K562 (cell line): ENCODE measurements around the gene VPS35. TPM values are rescaled to one million over a fixed set of nuclear protein-coding genes. Genes with fewer than 3 reads are reported as not detected.

Experiments used
- ATAC-seq: fragments of 200-7000 bp; cut with Tn5 transposase; 3 replicates; pipeline ENCODE4 v1.9.1; 2020; ENCODE audit warnings: moderate library complexity
- Bru-seq: library from RNA; stranded (reverse); fragments of 400-500 nt; gene quantifications from one replicate; lab custom pipeline; 2021; lab: Mats Ljungman, UMichigan
- BruChase-seq, 2 experiments: library from RNA; stranded (reverse); fragments of 400-500 nt; gene quantifications; one replicate each; lab custom pipeline; 2021; lab: Mats Ljungman, UMichigan
- BruUV-seq: library from RNA; stranded (reverse); fragments of 400-500 nt; replicated peaks from 2 replicates; lab custom pipeline; 2021; lab: Mats Ljungman, UMichigan
- CTCF ChIA-PET: fragments of 300-600 bp; formaldehyde crosslinking; extraction: SDS; loops from one replicate; lab custom pipeline; 2021; ENCODE audit warnings: low intra/inter-chr PET ratio; lab: Yijun Ruan, JAX
- POLR2A ChIA-PET: fragments of 300-600, 350-650 bp; sonication (Branson Sonifier 250); formaldehyde crosslinking; extraction: SDS; loops from one replicate; lab custom pipeline; 2021; ENCODE audit warnings: antibody characterized with exemption, inconsistent platforms; lab: Yijun Ruan, JAX
- DNase-seq, 4 experiments: peaks; one replicate each; pipeline versions ENCODE4 v3.0.0 to v3.0.0-alpha.2; 2011 to 2018; ENCODE audit warnings: low spot score in 3 of 4, mixed read lengths in 3 of 4; ENCODE audit errors: extremely low read depth in 1 of 4
- FAIRE-seq: peaks from 2 replicates; lab custom pipeline; 2011; peaks lifted over from hg19 to GRCh38; lab: Jason Lieb, UNC
- H2AFZ ChIP-seq: 2 replicates; pipeline ENCODE4 v1.6.0; 2011; ENCODE audit warnings: low read depth, low read length, control low read depth, inconsistent platforms
- H3K27ac ChIP-seq: fragments of 200-600 bp; 3 replicates; pipeline ENCODE4 v1.8.0; 2011; ENCODE audit warnings: low read depth, mild to moderate bottlenecking, control low read depth, inconsistent platforms, low read length, moderate library complexity, mixed read lengths; ENCODE audit errors: extremely low read depth
- H3K27me3 ChIP-seq, 2 experiments: fragments of 300-600 bp in 1 of 2; 2 replicates in 1 of 2; 3 replicates in 1 of 2; pipeline versions ENCODE4 v1.6.0 to v1.8.0; 2011; ENCODE audit warnings: inconsistent platforms in 2 of 2, low read length in 2 of 2, mild to moderate bottlenecking in 1 of 2, mixed read lengths in 1 of 2, moderate library complexity in 1 of 2; ENCODE audit not compliant: control insufficient read depth in 2 of 2, insufficient read depth in 2 of 2
- H3K36me3 ChIP-seq: fragments of 300-600 bp; 3 replicates; pipeline ENCODE4 v1.8.0; 2011; ENCODE audit warnings: mild to moderate bottlenecking, low read length, inconsistent platforms; ENCODE audit not compliant: control insufficient read depth, insufficient read depth
- H3K4me1 ChIP-seq, 2 experiments: fragments of 200-600 bp in 1 of 2; replicated peaks in 1 of 2; 2 replicates in 1 of 2; 3 replicates in 1 of 2; pipeline versions ENCODE4 v1.5.1 to v1.8.0; 2011; ENCODE audit warnings: inconsistent platforms in 2 of 2, low read length in 2 of 2, mild to moderate bottlenecking in 1 of 2, mixed read lengths in 1 of 2, moderate library complexity in 1 of 2; ENCODE audit not compliant: control insufficient read depth in 2 of 2, insufficient read depth in 2 of 2
- H3K4me2 ChIP-seq: 2 replicates; pipeline ENCODE4 v1.6.1; 2011; ENCODE audit warnings: low read length, control low read depth, inconsistent platforms, mixed read lengths; ENCODE audit not compliant: insufficient read depth
- H3K4me3 ChIP-seq: fragments of 200-600 bp; sonication (generic), shearing (Covaris generic); 2 replicates; pipeline ENCODE4 v1.5.1; 2016; ENCODE audit warnings: control low read depth, inconsistent platforms
- H3K79me2 ChIP-seq: fragments of 200-600 bp; 3 replicates; pipeline ENCODE4 v1.8.0; 2011; ENCODE audit warnings: low read length, inconsistent platforms; ENCODE audit not compliant: control insufficient read depth, insufficient read depth
- H3K9ac ChIP-seq, 2 experiments: 2 replicates each; pipeline versions ENCODE4 v1.6.0 to v1.6.1; 2011; ENCODE audit warnings: low read depth in 2 of 2, low read length in 2 of 2, control low read depth in 1 of 2, inconsistent platforms in 1 of 2, mild to moderate bottlenecking in 1 of 2, mixed read lengths in 1 of 2; ENCODE audit not compliant: insufficient read depth in 1 of 2
- H3K9me1 ChIP-seq: one replicate; pipeline ENCODE4 v1.6.0; 2011; ENCODE audit warnings: inconsistent platforms, mild to moderate bottlenecking, low read length, moderate library complexity; ENCODE audit not compliant: control insufficient read depth, insufficient read depth
- H3K9me3 ChIP-seq: replicated peaks from 2 replicates; pipeline ENCODE4 v1.5.1; 2011; ENCODE audit warnings: low read depth, low read length, inconsistent platforms; ENCODE audit not compliant: control insufficient read depth, insufficient read depth
- H4K20me1 ChIP-seq: replicated peaks from 2 replicates; pipeline ENCODE4 v1.6.1; 2011; ENCODE audit warnings: low read length, inconsistent platforms, mixed read lengths; ENCODE audit not compliant: control insufficient read depth, insufficient read depth
- NCOA2 ChIP-seq, 2 experiments: fragments of 450-650 bp; IDR thresholded peaks; 2 replicates each; pipeline ENCODE4 v1.6.1; 2018; ENCODE audit warnings: mild to moderate bottlenecking in 2 of 2, moderate library complexity in 1 of 2; ENCODE audit not compliant: partially characterized antibody in 2 of 2
- RBM14 ChIP-seq: fragments of 200-400 bp; formaldehyde crosslinking; IDR thresholded peaks from 2 replicates; pipeline ENCODE4 v1.6.1; 2018; ENCODE audit warnings: low read depth, mild to moderate bottlenecking, low read length, moderate library complexity, borderline replicate concordance; ENCODE audit not compliant: insufficient read depth
- TCF7L2 ChIP-seq: fragments of 150-350 bp; IDR thresholded peaks from 2 replicates; pipeline ENCODE4 v1.6.1; 2016; ENCODE audit warnings: low read depth, mild to moderate bottlenecking, low read length, moderate library complexity
- ZC3H8 ChIP-seq: fragments of 450-650 bp; IDR thresholded peaks from 2 replicates; pipeline ENCODE4 v1.6.1; 2017
- ZFP1 ChIP-seq: fragments of 450-650 bp; formaldehyde crosslinking; IDR thresholded peaks from 2 replicates; pipeline ENCODE4 v1.4.0; 2020; ENCODE audit warnings: mild to moderate bottlenecking, mixed read lengths
- WGBS: fragments of 100-300 bp; shearing (Covaris generic); methylation state at CpG from one replicate; pipeline ENCODE4 v1.1.6; 2016; ENCODE audit warnings: low coverage, mixed read lengths; ENCODE audit not compliant: insufficient coverage; ENCODE audit errors: missing lambda C conversion rate; 5-methylcytosine and 5-hydroxymethylcytosine counted together
- in situ Hi-C: fragments of 300-500 bp; cut with MboI; formaldehyde crosslinking; loops from 4 replicates; pipeline ENCODE4 v1.15.0; 2018; ENCODE audit warnings: inconsistent platforms, mixed read lengths
- intact Hi-C: fragments of 100-400 bp; cut with micrococcal nuclease; formaldehyde crosslinking; loops from 2 replicates; pipeline ENCODE4 v1.14.2; 2022
- long read RNA-seq, 3 experiments: library from polyadenylated mRNA in 2 of 3; library from RNA in 1 of 3; unstranded in 2 of 3; stranded (forward) in 1 of 3; transcript quantifications; one replicate each; pipeline ENCODE4 v2.0.0, GENCODE V29; 2019 to 2022
- polyA minus RNA-seq, 3 experiments: library from RNA; depleted of rRNA, polyadenylated mRNA; stranded (reverse); fragments of >200 nt; gene quantifications; 2 replicates each; pipeline ENCODE4 v1.2.3, GENCODE V29; 2011
- polyA plus RNA-seq, 8 experiments: library from polyadenylated mRNA; depleted of rRNA in 4 of 8; stranded (reverse) in 5 of 8; unstranded in 3 of 8; fragments of >200 nt; fragmentation: Nextera tagmentation in 2 of 8; fragmentation: Illumina TruSeq in 1 of 8; extraction: Ambion mirVana in 2 of 8; extraction: Trizol in 1 of 8; gene quantifications; 2 replicates each; pipeline versions ENCODE4 v1.2.1 to v1.2.3, GENCODE V29; 2011 to 2014; ENCODE audit warnings: inconsistent platforms in 1 of 8, missing spikeins in 1 of 8
- total RNA-seq, 7 experiments: library from RNA; depleted of rRNA in 6 of 7; stranded (reverse); fragments of >200 nt in 6 of 7; fragmentation: Illumina TruSeq in 2 of 7; extraction: Trizol in 2 of 7; gene quantifications; 2 replicates each; pipeline versions ENCODE4 v1.2.1 to v1.2.3, GENCODE V29; 2011 to 2021; ENCODE audit warnings: low replicate concordance in 1 of 7
- TF ChIP-seq, protein P1 (sequence below): fragments of 250-450 bp; sonication (Bioruptor Pico); IDR thresholded peaks from 2 replicates; pipeline ENCODE4 v1.9.0; 2021; ENCODE audit warnings: mild to moderate bottlenecking, inconsistent platforms
- TF ChIP-seq, protein P2 (sequence below): sonication (generic); formaldehyde crosslinking; IDR thresholded peaks from 2 replicates; pipeline ENCODE4 v1.9.0; 2022; ENCODE audit warnings: mild to moderate bottlenecking, missing genetic modification reagents
- TF ChIP-seq, protein P3 (sequence below): sonication (generic); formaldehyde crosslinking; IDR thresholded peaks from 2 replicates; pipeline ENCODE4 v1.5.0; 2020; ENCODE audit warnings: missing genetic modification reagents
- TF ChIP-seq, protein P4 (sequence below): conservative IDR thresholded peaks from 2 replicates; pipeline ENCODE4 v1.6.1; 2011; ENCODE audit warnings: low read depth, mild to moderate bottlenecking, low read length; ENCODE audit not compliant: control insufficient read depth

VPS35 gene
- 37.9 and 110 TPM in 2 replicates for total RNA-seq (2011; cell fraction: chromatin; rRNA removed; ENCODE audit: low replicate concordance)
- total RNA-seq (2011; cell fraction: nucleolus; rRNA removed): 25.9 and 27.2 TPM in 2 replicates
- 43.5 and 65.2 TPM in 2 replicates for total RNA-seq (2011; cell fraction: nucleoplasm; rRNA removed)
- total RNA-seq (2014; rRNA removed): 30.4 and 32.7 TPM in 2 replicates
- 74.6 and 84.8 TPM in 2 replicates for total RNA-seq (2014; rRNA removed; fragmentation: Illumina TruSeq; extraction: Trizol)
- total RNA-seq (2015; rRNA removed; fragmentation: Illumina TruSeq; extraction: Trizol): 66.2 and 69.9 TPM in 2 replicates
- 84.4 and 87.3 TPM in 2 replicates for total RNA-seq (2021)
- polyA plus RNA-seq (2011; rRNA removed): 40.2 and 53.3 TPM in 2 replicates
- polyA plus RNA-seq (2011; cell fraction: cytosol; rRNA removed): 11.4 and 16.9 TPM in 2 replicates
- polyA plus RNA-seq (2011; cell fraction: nucleus; rRNA removed): 12.0 and 21.6 TPM in 2 replicates
- 58.4 and 83.6 TPM in 2 replicates for polyA plus RNA-seq (2012)
- 48.6 and 57.4 TPM in 2 replicates for polyA plus RNA-seq (2014; fragmentation: Illumina TruSeq; extraction: Trizol)
- 100 to 1,000 TPM in 1 of 2 experiments, 10 to 100 TPM in 1; 90.4 to 131 TPM for polyA plus RNA-seq (2014; fragmentation: Nextera tagmentation; extraction: Ambion mirVana)
- 35.0 and 42.5 TPM in 2 replicates for polyA plus RNA-seq (2014; rRNA removed)
- polyA minus RNA-seq (2011; rRNA and poly(A)+ RNA removed): 82.5 and 93.0 TPM in 2 replicates
- 42.1 and 43.0 TPM in 2 replicates for polyA minus RNA-seq (2011; cell fraction: cytosol; rRNA and poly(A)+ RNA removed)
- 39.7 and 71.0 TPM in 2 replicates for polyA minus RNA-seq (2011; cell fraction: nucleus; rRNA and poly(A)+ RNA removed)
- percentile 81 among the genes with signal in this experiment for Bru-seq, nascent RNA
- BruChase-seq, experiment 1, labeled RNA remaining after a 2-hour chase: percentile 84 among the genes with signal in this experiment
- BruChase-seq, experiment 2, labeled RNA remaining after a 6-hour chase: percentile 85 among the genes with signal in this experiment
- long read RNA-seq, experiment 1, full-length matches to known transcripts: 298 of 411 reads
- long read RNA-seq, experiment 1, partial matches to known transcripts: 65 of 411 reads
- long read RNA-seq, experiment 1, other reads (novel, unspliced or antisense): 48 of 411 reads
- long read RNA-seq, experiment 2, full-length matches to known transcripts: 12 of 95 reads
- long read RNA-seq, experiment 2, partial matches to known transcripts: 42 of 95 reads
- long read RNA-seq, experiment 2, other reads (novel, unspliced or antisense): 41 of 95 reads
- long read RNA-seq, experiment 3, full-length matches to known transcripts: 90 of 128 reads
- long read RNA-seq, experiment 3, partial matches to known transcripts: 24 of 128 reads
- long read RNA-seq, experiment 3, other reads (novel, unspliced or antisense): 14 of 128 reads

DNA sequence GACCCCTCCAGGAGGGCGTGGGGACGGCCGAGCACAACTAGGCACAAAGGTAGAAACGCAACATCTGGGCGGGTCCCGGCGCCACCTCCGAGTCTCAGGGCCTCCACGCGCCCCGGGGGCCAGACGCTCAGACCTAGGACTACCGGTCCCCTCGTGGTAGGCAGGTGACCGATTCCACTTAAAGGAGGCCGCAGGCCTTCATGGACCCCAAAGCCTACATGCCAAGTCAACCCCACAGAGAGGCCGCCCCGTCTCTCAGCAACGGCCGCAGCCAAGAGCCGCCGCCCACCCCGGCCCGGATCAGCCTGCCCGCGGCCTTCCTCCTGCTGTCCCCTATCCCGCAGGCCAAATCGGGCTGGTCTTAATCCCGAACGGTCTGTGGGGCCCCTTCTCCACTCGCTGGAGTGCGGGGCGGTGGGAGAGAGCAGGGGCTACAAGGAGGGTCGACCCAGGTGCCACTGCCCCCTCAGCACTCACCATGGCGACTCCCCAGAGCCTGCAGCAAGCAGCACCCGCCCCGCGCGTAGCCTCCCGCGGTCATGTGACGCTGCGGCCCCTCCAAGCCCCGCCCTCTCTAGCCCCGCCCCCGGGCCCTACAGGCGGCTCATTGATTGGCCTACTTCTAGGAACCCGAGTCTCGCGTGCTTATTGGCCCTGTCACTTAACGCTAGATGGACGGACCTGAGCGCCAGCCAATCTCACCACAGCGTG lies at the start of gene VPS35:
TSS of gene VPS35 (minus strand) at position 525 of the 711 bp plus-strand sequence. CDS start at position 480, 45 bp downstream.
- H2AFZ ChIP-seq: peak within 1 kb of the TSS; percentile 98
- H3K4me3 ChIP-seq: peak within 1 kb of the TSS; percentile 76
- H3K9ac ChIP-seq: peak within 1 kb of the TSS; percentile 85 to 97
- H3K79me2 ChIP-seq: peaks cover 88% of the 10 kb centered on the region
- no peaks in the 10 kb centered on the region for H3K27me3 ChIP-seq
- FAIRE-seq (peak; percentile 95), ATAC-seq (peak; percentile 93), DNase-seq (peak; percentile 93 to 99 (median 95))
- peaks cover 29% of the 10 kb centered on the region; the same call in 2 of the 3 replicates for H3K36me3 ChIP-seq
- under 1% methylated on average over 53 of the region's 54 CpGs for WGBS
- H3K27ac ChIP-seq: peak within 1 kb of the TSS; percentile 98
- H3K4me2 ChIP-seq: peak within 1 kb of the TSS; percentile 98
- H3K4me1 ChIP-seq: peaks cover 6 to 19% of the 10 kb centered on the region in 2 experiments; a peak in 4 of 5 replicates
- BruUV-seq: no TSS peak
- H3K9me3 ChIP-seq: no peaks in the 10 kb centered on the region
- H3K9me1 ChIP-seq: no peaks in the 10 kb centered on the region
- CTCF ChIA-PET: interaction anchor here (1.3 kb wide), 1 partner anchor 16 kb away, joined by 3 read pairs; no protein-coding TSS in a partner anchor
- intact Hi-C loops (loop anchor here (1.0 to 5.0 kb wide), 2 partner anchors 59 to 143 kb away; partner anchors contain the start of genes C16orf87 and MYLK3), in situ Hi-C loops (loop anchor here (5.0 kb wide), 1 partner anchor 63 kb away; no protein-coding TSS in a partner anchor)
- POLR2A ChIA-PET: interaction anchor here (0.8 to 1.9 kb wide), 3 partner anchors 9 to 12 kb away, joined by 3 to 9 read pairs (median 3); no protein-coding TSS in a partner anchor
- H4K20me1 ChIP-seq: peaks cover 31% of the 10 kb centered on the region
- TF ChIP-seq, protein P1, sequence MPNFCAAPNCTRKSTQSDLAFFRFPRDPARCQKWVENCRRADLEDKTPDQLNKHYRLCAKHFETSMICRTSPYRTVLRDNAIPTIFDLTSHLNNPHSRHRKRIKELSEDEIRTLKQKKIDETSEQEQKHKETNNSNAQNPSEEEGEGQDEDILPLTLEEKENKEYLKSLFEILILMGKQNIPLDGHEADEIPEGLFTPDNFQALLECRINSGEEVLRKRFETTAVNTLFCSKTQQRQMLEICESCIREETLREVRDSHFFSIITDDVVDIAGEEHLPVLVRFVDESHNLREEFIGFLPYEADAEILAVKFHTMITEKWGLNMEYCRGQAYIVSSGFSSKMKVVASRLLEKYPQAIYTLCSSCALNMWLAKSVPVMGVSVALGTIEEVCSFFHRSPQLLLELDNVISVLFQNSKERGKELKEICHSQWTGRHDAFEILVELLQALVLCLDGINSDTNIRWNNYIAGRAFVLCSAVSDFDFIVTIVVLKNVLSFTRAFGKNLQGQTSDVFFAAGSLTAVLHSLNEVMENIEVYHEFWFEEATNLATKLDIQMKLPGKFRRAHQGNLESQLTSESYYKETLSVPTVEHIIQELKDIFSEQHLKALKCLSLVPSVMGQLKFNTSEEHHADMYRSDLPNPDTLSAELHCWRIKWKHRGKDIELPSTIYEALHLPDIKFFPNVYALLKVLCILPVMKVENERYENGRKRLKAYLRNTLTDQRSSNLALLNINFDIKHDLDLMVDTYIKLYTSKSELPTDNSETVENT (CRISPR knock-in tag): no peak
- TF ChIP-seq, protein P2, sequence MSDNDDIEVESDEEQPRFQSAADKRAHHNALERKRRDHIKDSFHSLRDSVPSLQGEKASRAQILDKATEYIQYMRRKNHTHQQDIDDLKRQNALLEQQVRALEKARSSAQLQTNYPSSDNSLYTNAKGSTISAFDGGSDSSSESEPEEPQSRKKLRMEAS (CRISPR knock-in tag): peak; percentile 50
- no peak for TF ChIP-seq ZC3H8
- no peak for TF ChIP-seq TCF7L2
- TF ChIP-seq NCOA2 (IDR thresholded peaks at IDR 0.05; ENCODE audit: partially characterized antibody in 2 of 2): no peak
- TF ChIP-seq RBM14: no peak
- no peak for TF ChIP-seq ZFP1 (CRISPR knock-in tag)
- TF ChIP-seq, protein P3, sequence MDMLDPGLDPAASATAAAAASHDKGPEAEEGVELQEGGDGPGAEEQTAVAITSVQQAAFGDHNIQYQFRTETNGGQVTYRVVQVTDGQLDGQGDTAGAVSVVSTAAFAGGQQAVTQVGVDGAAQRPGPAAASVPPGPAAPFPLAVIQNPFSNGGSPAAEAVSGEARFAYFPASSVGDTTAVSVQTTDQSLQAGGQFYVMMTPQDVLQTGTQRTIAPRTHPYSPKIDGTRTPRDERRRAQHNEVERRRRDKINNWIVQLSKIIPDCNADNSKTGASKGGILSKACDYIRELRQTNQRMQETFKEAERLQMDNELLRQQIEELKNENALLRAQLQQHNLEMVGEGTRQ (CRISPR knock-in tag): peak; percentile 97
- TF ChIP-seq, protein P4, sequence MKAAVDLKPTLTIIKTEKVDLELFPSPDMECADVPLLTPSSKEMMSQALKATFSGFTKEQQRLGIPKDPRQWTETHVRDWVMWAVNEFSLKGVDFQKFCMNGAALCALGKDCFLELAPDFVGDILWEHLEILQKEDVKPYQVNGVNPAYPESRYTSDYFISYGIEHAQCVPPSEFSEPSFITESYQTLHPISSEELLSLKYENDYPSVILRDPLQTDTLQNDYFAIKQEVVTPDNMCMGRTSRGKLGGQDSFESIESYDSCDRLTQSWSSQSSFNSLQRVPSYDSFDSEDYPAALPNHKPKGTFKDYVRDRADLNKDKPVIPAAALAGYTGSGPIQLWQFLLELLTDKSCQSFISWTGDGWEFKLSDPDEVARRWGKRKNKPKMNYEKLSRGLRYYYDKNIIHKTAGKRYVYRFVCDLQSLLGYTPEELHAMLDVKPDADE: peak; percentile 58
